Epithelial cell of alveolus of lung (primary cell): Measurements from ENCODE around the gene DYRK1A. TPM values are rescaled to one million over a fixed set of nuclear protein-coding genes. Genes with fewer than 3 reads are reported as not detected.

Experiments
- total RNA-seq: library from RNA; depleted of rRNA; stranded (reverse); fragments of >200 nt; gene quantifications from 2 replicates; pipeline ENCODE4 v1.2.1, GENCODE V29; 2015

Gene DYRK1A
- total RNA-seq = 32.5 and 44.4 TPM in 2 replicates

DNA sequence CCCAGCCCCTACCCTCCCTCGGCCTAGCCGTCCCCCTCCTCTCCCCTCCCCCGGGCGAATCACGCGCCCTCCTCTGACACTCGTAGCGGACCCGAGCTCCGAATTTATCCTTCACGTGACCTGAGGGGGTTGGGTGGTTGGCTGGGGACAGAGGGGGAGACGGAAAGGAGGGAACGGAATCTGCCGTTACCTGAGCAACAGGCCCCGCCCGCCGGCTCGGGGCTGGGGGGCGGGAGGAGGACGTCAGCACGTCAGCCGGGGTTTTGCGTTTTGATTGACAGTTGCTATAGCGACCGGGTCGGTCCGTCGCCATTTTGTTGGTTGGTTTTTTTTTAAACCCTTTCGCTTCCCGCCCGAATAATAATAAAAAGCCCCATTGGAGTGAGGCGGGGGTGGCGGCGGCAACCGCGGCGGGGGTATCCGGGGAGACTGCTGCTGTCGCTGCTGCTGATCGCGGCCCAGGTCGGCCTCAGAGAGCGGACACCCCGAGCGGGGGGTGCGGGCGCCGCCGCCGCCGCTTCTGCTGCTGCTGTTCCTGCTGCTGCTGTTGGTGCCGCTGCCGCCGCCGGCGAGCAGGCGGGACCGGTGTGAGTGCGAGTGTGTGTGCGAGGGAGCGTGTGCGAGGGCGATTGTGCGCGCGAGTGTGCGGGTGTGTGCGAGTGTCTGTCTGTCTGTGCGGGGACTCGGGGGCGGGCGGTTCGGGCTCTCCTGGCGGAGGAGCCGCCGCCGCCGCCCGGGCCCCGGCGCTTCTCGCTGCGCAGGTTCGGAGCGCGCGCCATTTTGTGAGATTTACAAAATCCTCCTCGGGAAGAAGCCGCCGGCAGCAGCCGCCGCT, at the start of gene DYRK1A:
Gene DYRK1A (plus strand): TSS at position 292 of the 835 bp plus-strand sequence. CDS start 53,602 bp downstream, outside the sequence.

Other genes with a start within 250 kb of the DYRK1A start
- 42.9 and 58.9 TPM in 2 replicates for gene VPS26C, start 99.4 kb upstream of the DYRK1A start, total RNA-seq